GM10847 (cell line): ENCODE measurements around the gene GTF3A.
A peak's percentile ranks its signal among the peaks of the same experiment; 100 is the strongest.

Experiments
- POLR2A ChIP-seq: IDR thresholded peaks from 2 replicates; pipeline ENCODE4 v1.6.1; 2011; ENCODE audit not compliant: insufficient read length; ENCODE audit errors: extremely low read depth

Gene GTF3A

DNA sequence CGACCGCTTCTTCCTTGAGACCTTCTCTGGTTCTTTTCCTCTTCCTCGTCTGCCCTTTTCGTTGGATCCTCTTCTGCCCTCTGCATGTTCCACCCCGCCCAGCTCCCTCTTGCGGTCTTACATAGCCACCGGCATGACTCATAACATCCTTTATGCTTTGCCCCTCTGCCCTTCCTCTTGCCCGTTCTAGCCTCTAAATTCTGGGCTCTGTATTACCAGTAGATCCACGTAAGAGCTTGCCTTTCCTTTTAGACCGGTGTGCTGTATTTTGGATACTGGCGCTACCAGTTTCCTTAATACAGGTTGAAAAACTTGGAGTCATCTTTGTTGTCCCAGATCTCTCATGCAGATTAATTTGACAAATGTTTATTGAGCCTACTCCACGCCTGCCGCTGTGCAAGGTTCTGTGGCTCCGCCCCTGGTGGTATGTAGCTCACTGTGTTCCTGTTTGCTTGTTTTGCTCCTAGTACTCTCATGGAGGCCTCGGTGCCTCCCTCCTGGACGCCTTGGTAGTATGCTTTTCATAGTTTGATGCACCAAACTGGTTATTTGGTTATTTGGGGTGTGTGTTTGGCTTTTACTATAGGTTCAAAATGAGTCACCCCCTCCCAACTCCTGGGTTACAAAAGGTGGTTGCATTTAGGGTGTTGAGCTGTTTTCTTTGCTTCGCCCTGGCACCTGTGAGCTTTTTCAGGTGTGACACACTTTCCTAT is 1.7 kb downstream of the GTF3A start:
- no peak for TF ChIP-seq POLR2A

DNA sequence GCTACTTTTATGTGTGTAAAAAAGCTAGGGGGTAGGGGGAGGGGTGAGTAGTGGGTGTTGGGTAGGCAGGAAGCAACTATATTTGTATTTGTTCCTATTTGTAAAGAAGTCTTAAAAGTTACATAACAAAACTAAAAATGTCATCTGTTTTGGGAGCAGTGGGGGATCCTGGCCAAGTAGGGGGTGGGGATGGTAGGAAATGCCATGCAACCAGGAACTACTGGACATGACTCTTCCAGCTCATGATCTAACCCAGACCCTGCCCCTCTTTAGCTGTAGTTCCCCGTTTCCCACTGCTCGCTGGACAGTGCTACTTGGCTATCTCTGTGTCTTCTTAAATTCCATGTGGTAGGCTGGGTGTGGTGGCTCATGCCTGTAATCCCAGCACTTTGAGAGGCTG is 3.2 kb downstream of the GTF3A start:
- TF ChIP-seq POLR2A = no peak

DNA sequence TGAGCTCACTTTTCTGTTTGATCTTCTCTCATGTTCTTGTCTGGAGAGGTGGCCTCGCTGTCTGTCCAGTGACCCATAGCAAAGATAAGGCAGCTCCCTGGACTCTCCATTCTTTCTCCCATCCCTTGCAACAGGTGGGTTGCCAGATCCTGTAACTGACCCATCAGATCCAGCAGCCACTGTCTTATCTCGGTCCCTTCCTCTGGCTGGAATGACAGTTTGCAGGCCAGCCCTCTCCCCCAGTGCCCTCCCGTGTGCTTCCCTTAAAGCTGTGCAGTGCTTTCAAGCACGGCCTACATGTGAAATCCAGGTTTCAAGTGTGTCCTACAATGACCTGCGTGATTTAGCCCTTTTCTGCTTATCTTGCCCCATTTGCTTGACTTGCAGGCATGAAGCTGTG is 3.7 kb downstream of the GTF3A start:
- TF ChIP-seq POLR2A = no peak

DNA sequence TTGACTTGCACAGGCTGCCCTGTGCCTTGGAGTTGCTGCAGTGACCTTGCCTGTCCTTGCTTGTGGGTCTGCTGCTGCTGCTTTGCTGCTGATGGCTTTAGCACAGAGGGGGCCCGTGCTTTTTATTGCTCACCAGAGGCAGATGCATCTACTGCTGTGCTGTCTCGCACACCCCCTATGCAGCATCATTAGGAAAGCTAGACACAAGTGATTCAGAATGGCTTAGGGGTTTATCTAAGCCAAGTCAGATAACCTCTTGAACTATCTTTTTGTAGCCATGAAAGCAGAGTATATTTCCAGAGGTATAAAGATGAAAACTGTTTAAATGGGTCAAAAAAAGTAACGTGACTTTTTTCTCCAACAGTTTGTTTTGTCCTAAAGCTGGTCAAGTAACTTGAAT is 7.8 kb downstream of the GTF3A start:
- no peak for TF ChIP-seq POLR2A

DNA sequence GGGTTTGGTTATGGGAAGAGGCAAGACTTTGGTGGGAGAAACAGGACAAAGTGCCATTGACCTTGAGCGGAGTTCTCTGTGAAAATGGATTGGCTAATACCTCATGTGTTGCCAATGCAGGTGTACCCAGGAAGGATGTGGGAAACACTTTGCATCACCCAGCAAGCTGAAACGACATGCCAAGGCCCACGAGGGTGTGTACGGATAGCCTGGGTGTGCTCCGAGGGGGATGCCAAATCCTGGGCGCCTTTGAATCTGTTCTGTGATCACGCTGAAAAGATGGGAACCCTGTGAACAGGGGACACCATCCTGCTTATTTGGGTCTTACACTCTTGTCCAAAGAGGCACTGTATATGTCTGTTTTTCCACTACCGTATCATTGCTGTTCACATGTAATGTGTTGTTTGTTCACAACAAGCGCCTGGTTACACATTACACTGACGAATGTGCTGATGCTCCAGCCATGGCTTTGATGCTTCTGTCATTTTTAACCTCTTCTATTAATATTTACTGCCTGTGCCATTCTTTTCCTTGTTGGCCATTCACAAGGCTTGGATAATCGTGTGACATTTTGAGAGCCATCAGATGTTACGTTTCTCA is 8.3 kb downstream of the GTF3A start:
- no peak for TF ChIP-seq POLR2A

DNA sequence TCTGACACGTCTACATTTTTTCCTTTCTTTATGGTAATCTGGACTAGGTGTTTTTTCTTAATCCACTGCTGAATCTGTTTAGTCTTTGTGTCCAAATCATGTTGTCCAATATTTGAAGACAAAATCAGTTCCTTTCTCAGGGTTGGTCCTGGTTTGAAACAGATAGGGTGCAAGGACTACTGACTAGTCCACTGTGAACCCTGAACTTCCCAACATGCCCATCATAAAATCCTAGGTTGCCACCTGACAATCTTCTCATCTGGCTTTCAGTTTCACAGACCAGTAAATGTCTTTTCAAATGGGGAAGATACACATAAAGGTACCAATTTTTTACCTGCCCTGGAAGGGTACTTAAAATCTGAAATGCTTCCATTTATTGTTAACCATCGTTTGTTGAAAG is 12.7 kb downstream of the GTF3A start:
- TF ChIP-seq POLR2A = no peak

DNA sequence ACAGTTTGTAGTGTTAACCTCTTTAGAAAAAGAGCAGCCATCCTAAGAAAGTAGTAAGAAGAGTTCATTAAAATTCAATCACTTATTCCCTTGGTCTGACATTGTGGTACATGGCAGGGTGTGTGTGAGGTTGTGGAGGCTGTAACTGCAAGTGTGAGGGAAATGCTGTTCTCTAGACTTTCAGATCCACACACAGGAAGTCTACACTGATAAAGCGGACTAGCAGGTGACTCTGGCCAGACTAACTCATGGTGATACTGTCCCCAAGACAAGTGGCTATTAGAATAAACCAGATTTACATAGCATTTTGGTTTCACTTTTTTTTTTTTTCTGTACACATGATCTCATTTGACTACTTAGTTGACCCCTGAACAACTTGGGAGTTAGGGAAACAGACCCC is 16.0 kb downstream of the GTF3A start:
- no peak for TF ChIP-seq POLR2A

DNA sequence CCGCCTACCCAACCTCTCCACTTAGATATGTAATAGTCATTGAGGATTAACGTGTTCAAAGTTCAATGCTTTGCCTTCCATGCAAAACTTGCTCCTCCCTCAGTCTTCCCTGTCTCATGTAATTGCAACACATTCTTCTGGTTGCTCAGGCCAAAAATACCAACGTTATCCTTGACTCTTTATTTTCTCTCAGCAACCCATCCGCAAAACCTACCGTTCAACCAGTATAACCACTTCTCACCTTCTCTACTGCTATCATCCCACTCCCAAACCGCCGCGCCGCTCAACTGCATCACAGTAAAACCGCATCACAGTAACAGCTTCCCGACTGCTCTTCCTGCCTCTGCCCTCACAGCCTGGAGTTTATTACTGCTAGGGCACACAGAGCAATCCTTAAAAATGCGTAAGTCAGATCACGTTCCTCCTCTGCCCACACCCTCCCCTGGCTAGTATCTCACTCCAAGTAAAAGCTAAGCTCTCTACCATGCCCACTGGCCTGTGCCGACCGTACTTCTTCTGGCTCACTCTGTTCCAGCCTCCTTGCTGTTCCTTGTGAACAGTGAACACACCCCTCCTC is 17.7 kb downstream of the GTF3A start:
- TF ChIP-seq POLR2A = no peak

DNA sequence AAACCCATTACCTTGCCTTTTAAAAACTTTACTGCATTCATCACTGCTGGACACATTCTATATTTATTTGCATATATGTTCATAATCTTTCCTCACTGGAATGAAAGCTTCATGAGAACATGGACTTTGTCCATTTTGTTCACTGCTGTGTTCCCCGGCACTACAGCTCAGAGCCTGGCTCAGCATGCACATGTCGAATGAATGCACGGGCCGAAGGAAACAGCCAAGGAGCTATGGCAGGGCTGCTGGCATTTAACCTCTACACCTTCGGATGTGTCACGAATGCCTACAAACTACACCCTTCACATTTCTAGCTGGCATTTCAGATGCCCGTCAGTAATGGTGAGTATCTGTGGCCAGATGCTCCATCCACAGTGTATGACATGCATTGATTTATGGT is 18.4 kb downstream of the GTF3A start:
- no peak for TF ChIP-seq POLR2A

DNA sequence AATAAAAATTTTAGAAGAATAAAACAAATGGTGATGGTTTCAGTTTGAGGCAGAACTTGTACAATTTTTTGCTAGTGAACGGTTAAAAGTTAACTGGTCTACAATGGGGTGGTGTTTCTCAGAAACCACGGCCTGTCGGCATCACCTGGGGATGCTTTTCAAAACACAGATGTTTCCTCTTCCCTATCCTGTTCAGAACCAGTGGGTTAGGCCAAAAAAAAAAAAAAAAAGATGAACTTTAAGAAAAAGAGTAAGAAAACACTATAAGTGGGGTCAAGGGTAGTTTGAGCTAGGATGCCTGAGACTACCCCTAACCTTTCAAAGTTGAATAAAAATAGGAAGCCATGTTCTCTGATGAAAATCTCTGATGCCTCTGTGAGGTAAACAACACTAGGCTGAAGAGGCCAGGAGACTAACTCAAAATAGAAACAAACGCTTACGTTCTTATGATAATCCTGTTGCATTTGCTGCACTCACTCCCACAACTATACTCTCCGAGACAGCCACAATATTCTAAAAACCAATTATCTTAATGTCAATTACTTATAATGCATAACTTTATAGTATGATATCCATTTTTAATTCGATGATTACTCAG is 22.7 kb downstream of the GTF3A start:
- no peak for TF ChIP-seq POLR2A

DNA sequence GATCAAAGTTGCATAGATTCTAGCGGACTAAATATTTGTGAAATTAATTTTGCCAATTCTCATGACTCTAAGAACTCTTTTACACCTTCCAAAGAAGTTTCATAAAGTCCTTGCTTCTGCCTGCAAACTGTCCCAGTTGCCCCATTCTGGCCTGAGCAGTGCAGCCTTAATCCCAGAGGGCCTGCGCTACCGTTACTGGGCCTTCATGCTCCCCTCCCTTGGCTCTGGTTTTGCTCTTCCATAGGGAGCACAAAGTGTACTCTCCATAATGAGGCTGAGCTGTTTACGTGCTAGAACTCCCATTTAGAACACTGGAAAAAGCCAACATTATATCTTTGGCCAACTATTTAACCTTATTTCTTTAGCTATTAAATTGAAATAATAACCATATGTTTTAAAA is 23.9 kb downstream of the GTF3A start:
- TF ChIP-seq POLR2A = no peak

DNA sequence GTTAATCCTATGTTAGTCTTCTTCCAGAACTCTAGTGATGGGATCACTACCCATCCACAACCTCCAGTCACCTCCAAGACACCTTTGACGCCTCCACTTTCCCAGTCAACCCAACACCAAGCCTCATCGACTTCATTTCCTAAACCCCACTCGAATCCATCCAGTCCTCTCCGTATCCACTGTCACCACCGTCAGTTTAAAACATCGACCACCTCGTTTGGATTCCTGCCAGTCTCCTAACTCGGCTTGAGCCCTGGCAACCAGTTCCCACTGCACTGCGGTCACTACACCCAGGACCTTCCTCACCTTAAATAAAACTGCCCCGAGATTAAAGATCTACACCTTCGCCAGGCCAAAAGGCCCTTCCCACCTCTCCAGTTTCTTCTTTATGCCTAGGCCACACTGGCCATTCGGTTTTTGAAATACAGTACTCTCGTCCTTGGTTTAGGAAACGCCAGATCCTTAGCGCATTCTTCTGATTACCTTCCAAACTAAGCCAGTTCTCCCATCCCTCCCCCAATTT is 24.7 kb downstream of the GTF3A start:
- TF ChIP-seq POLR2A = no peak

DNA sequence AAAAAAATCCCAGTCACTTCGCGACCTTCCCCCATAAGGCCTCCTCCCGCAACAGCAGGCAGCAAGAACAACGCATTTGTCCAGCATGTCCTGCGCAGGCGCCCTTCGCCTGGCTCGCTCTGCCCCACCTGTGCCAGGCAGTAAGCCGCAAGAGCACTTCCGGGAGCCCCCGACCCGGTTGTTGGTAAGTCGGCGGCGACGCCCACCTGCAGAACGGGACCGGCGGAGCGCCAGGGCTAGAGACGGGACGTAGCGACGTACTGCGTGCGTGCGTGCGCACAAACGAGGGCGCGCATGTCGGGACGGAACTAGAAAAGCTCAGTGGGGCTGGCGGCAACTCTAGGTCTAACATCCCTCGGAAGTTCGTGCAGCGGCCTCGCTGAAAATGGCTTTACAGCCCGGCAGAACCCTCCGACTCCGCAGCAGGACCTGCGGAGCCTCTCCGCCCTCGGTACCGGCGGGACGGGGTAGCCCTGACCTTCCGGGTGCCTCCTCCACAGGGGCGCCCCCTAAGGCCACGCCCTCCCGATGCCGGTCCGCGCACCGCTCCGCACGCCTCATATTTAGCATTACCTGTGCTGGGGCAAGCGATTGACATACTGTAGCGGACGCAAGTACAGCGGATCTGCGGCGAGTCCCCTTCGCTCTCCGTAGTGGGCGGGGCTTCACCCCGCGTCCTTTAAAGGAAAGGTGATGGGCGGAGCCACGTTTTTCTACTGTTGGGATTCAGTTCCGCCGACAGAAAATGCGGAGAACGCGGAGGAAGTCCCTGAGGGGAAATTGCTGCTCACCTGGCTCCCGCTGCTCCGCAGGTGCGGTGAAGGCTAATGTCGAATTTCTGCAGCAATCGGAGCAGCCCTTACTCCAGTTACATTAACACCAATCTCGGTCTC is 25.8 kb downstream of the GTF3A start, which contains the start of gene MTIF3:
TSS of gene MTIF3 (minus strand) at position 629 of the 893 bp plus-strand sequence. CDS start 10,116 bp downstream, outside the sequence.
- TF ChIP-seq POLR2A = peak; percentile 84

DNA sequence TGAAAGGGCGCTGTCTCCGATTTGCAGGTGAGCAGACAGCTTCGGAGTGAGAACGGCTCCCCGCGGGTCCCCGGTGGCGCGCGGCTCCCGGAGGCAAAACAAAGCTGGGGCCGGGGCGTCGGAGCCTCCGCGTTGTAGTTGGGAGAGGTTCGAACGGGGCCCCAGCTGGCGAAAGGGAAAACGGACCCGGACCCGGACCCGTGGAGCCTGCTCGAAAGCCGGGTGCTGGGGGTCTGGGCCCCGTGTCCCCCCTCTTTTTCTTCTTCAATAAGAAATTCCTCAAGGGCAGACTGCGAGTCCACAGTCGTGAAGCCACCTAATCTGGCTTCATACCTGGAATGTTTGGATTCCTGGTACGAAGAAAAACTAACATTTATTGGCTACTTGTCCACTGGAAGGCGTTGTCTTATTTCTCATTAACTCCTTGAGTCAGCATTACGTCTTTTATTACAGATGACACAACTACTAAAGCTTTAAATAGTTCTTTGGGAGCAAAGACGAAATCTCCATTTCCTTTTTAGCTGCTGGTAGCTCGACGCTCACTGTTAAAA is 26.6 kb downstream of the GTF3A start:
- TF ChIP-seq POLR2A = no peak
